ENCODE data around the gene UNC5B.
A peak's percentile ranks its signal among the peaks of the same experiment; 100 is the strongest.

Gene UNC5B

DNA sequence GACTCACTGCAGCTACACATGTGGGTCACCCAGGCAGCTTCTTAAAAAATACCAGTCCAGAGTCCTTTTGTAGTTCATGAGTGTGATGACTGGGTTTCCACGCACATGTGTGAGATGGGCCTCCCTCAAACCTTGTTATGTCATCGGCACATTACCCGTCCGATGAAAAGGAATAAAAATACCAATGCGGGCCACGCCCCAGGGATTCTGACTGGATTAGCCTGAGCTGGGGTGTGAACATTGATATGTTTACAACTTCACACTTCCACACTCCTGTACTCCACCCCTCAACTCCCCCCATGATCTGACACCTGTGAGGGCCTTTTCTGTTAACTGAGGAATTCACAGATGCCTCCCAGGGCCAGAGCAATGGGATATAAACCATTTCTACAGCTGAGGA is 112.9 kb downstream of the UNC5B start:
- no peak for DNase-seq

GRCh38 chr10:71326464-71326881 is 114.1 kb downstream of the UNC5B start:
- peak; percentile 94 for DNase-seq

DNA sequence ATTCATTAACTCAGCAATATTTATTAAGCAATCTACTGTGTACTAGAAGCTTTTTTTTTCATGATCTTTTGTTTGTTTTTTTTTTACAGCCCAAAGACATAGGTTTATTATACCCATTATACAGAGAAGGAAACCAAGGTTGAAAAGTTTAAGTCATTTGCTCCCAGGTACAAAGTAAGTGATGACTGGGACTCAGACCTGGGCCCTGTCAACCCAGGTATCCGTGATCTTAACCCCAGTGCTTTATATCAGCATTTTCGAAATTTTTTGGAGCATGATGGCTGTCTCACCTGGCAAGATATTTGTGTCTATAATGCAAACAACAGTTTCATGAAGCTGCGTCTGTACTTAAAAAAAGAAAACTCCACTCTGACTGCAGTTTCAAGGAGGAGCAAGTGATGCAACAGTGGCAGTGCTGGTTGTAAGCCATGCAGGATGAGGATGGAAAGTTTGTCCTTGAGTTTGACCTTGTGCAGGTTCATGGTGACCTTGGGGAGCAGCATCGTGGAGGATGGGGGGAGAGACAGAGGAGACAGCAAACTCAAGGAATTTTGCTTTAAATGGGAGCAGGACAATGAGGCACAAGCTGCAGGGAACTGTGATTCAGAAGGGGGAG is 118.5 kb downstream of the UNC5B start:
- no peak for DNase-seq

GRCh38 chr10:71331736-71332135 is 119.4 kb downstream of the UNC5B start:
- no peak for DNase-seq

DNA sequence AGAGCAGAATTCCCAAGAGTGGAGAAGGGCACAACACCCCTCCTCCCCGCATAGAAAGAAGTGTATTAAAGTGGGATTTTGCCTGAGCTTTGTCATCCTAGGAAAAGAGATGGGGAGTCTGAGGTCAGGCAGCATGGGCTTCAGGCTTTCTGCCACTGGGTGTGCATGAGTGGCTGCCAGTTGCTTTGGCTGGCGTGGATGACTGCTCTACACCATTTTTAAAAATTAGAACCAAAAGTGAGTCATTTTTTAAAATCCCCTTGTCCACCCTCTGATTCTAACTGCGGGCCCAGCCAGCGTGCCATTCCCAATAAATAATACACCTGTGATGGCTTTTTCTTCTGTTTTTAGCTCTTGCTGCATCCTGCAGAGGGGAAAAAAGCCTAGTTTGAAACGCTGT is 120.1 kb downstream of the UNC5B start:
- DNase-seq = no peak

DNA sequence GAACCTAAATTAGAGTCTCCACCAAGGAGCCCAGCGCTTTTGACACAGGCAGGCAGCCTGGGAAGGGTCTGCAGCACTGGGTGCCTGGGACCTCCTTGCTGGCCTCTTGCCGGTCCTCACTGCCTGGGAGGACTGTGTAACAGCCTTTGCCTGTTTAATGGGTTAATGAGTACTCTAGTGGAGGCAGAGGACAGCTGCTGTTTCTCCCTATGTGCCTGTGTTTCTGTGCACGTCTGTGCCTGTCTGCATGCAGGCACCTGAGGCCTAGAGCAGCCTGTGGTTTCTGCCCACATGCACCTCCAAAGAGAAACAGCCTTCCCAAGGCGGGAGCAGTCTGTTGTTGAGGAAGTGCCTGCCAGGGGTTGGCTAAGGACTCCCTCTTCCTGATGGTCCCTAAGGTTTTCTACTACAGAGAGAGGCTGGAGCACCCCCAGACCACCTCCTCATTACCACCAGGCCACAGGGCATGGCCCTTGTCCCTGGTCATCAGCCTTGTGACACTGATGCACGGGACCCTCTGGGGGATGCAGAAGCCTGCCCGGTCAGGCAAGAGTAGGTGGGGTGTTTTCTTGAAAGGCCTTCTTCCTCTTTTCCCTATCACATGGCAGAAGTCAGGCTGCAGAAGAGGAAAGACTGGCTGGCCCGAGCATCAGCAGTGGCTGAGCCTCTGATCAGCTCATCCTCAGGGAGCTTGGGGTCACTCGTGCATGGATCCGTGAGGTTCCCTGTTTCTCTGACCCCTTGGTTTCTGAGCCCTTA is 120.9 kb downstream of the UNC5B start:
- no peak for DNase-seq

DNA sequence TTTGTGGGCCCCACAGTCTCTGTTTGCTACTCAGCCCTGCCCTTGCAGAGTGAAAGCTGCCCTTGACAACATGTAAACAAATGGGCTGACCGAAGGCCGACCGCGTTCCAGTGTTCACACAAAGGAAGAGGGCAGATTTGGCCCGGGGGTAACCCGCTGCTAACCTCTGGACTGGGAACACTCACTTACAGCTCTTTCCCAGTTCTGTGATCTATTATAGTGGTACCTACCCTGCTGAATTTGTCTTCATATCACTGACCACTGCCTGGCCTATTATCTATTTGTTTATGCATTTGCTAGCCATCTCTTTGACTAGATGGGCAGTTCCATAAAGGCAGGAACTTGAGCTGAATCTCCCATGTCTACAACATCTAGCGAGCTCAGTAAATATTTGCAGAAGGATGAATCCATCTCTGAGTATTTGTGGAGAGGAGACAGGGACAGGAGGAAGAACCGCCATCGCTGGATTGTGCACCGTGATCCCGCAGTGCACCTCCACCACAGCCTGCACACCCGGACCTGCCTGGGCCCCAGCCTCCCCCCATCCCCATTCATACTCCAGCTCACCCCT is 121.9 kb downstream of the UNC5B start:
- peak; percentile 57 for DNase-seq

DNA sequence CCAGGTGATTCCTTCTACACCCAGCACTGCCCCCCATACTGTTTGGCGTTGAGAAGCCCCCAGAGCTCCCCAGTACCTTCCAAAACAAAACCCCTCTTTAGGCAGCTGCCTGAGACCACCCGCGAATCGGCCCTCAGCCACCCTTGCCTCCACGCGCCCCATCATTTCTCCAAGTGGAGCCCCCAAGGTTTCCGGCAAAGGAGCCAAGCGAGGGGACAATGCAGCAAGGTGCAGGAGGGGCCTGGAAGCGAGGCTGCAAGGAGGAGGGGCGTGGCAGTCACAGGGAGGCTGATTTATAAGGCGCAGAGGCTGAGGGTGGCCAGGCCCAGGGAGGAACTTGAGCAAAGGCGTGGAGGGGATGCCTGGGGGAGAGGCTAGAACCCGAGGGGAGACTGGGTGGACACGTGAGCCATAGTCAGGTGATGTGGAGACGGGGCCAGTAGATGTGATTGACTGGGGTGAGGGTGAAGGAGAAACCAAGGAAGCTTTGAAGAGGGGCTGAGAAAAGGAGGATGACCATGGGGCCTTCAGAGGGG is 122.9 kb downstream of the UNC5B start:
- DNase-seq = no peak

DNA sequence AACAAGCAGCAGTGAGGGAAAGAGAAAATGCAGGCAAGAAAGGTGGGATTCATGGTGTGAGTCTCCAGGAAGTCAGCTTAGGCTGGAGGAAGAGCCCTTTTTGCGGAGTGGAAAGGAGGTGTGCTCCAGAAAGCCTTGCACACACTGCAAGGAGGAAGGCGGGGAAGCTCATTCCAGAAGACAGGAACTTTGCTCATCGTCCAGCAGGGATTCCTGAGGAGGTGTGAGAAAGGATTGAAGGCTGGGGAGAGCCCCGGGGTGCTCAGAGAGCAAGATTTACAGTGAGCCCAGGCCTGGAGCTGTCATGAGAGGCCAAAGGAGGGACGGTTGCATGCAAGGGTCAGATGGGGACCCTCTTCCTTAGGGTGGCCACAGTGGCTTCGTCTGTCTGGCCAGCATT is 124.3 kb downstream of the UNC5B start:
- no peak for DNase-seq

DNA sequence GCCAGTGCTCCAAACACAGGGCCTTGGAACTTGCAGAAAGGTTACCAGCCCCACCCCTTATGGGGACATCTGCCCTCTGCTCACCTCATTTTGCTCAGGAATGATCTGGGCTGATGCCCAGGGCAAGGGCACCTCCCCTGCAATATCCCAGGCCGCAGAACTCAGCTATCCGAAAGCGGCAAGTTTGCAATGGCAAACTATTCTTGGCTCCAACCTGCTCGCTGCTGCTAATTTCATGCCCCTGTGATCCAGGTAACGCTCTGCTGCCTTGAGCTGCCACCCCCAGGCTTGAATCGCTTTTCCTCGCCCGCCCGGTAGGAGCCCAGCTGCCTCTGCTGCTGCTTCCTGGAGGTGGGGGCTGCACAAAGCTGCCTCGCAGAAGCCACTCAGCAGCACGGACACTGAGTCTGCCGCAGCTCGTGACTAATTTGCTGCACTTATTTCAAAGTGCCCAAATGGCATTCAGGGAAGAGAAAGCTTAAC is 124.9 kb downstream of the UNC5B start:
- no peak for DNase-seq

DNA sequence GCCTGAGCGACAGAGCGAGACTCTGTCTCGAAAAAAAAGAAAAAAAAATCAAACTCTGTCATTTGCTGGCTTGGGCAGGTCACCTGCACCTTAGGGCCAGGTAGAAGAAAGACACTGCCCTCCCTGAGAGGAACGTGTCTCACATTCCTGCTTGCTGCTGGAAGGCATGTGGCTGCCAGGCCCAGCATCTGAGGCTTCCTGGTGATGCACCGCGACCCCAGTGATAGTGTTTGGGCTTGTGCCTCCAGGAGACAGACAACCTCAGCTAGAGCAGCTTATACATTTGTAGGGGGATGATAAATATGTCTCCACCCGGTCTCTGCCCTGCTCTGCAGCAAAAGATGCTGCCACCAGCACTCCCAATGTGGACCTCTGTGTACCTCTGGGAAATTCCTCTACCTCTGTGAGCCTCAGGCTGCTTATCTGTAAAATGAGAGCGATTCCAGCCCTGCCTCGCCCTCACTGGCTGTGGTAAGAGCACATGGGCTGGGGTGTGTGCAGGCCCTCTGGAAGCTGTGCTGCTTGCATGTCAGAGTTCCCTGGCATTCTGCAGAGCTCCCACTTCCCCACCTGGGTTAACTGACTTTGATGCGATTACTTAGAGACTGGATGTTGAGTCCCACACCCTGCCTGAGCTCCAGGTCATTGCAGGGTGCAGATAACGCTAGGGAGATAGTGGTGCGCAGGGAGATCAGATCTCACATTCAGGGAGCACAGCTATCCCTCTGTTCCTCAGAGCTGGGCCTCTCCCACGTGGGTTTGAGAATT is 126.5 kb downstream of the UNC5B start:
- no peak for DNase-seq

DNA sequence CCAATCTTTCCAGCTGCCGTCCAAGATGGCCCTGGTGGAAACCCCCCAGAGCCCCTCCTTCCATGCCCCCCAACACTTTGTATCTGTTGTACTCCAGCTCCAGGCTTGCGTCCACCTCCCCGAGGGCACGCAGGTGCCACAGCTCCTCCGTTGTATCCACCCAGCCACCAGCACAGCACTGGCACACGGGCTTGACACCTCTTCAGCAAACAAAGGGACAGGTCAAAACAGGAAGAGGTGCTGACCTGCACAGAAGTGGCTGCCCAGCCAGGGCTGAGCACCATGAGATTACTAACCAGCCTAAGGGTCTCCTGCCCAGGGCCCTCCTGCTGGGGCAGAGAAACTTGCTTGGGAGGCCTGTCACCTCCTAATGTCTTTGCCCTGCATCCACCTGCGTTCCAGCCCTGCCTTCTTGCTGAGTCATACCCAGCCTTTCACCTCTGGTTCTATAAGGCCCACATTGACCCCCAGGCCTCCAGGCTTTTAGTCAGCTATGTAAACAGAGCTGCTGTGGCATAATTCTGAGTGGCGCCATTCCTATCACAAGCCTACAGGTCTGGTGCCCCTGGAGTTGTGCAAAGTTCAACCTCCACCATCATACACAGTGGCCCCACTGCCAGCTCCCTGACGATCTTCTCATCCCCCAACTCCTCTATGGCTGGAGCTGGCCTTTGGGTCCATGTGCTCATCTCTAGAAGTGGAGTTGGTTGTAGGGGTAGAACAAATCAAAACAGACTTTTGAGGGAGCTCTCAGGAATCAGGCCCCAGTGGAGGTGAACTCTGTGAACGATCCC is 127.6 kb downstream of the UNC5B start:
- DNase-seq = peak; percentile 42

GRCh38 chr10:71342573-71343391 is 130.4 kb downstream of the UNC5B start:
- DNase-seq = no peak

GRCh38 chr10:71343392-71343773 is 131.0 kb downstream of the UNC5B start:
- DNase-seq = no peak

DNA sequence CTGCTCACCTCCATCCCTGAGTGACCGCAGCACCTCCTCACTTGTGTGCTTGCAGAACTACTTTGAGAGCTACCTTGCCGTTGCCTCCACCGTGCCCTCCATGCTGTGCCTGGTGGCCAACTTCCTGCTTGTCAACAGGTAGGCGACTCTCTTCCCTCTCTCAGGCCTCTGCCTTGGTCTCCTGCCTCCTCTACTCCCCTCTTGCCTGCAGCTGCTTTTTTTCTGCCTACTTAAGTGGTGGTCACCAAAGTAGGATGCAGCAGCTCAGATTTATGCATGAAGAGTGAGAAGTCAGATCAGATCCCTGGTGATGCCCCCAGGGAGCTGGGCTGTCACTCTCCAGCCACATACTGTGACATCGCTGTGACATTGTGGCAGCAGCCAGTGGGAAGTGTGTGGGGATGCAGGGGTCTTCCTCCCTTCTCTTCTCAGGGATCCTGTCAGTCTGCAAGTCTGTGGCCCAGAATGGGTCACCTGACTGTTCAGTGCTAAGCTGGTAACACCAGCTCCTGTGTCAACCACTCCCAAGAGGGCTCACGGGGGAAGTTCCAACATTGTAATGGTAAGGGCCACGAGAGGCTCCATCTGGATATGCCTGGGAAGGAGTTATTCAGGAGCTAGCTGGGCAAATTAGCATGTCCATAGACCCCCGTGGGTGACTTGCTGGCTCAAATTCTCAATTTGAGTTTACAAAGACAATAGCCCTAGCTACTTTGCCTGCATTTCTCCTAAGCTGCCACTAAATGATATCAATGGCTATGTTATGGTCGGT is 132.0 kb downstream of the UNC5B start:
- DNase-seq = no peak

DNA sequence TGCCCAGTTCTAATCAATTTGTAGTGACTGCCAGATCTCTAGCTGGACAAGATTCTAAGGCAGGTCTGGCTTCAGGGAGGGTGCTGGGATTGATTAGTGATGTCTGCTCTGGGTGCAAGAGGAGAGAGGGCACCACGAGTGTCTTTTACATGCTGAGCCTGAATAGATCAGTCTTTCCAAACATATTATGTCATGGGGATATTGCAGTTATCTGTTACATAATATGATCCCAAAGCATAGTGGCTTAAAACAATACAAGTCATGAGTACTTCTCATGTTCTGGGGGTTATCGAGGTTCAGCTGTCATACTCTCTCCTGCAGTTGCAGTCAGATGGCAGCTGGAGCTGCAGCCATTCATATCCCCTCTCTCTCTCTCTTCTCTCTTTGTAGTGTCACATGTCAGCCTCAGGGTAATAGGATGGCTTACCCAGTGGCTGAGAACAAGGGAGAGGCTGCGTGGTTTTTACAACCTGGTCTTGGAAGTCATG is 132.7 kb downstream of the UNC5B start:
- DNase-seq = no peak

- no peak for DNase-seq
These were observed 133.3 kb downstream of the UNC5B start for GRCh38 chr10:71345694-71346093.

- DNase-seq = no peak
These were observed 134.4 kb downstream of the UNC5B start for GRCh38 chr10:71346731-71347130.

GRCh38 chr10:71347587-71348395 is 135.4 kb downstream of the UNC5B start:
- DNase-seq = no peak

DNA sequence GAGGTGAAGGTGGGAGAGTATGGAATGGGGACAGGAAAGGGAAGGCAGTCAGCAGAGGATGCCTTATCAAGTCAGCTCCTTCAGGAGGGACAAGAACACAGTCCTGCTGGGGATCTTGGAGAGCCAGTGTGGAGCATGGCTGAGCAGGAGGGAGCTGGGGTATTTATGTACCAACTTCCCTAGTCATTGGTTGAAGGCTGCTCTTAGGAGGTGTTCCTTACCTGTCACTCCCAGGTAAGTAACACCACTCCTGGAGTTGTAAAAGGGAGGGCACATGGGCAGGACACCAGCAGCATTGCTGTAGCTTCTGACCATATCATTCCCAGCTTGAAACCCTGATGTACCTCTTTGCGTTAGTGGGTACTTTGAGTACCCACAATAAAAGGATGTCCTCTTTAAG is 136.5 kb downstream of the UNC5B start:
- DNase-seq = no peak

Measured in NCI-H510A (cell line).